Activated T-helper 1 cell treated with anti-CD3 and anti-CD28 coated beads, Interleukin-2, amount 50 U/mL, for 16 hours (primary cell): ENCODE measurements around the gene TAF11L10.
"Not testable (repeated sequence)": the region's sequence is repeated elsewhere in the genome, so short reads cannot be mapped to it uniquely, and the experiment has no call there.

ENCODE experiments used
- DNase-seq, 2 donors: peaks; one replicate each; pipeline ENCODE4 v3.0.0-alpha.2; 2020; ENCODE audit warnings: low read depth in 1 of 2, low spot score in 1 of 2

The TAF11L10 gene

DNA sequence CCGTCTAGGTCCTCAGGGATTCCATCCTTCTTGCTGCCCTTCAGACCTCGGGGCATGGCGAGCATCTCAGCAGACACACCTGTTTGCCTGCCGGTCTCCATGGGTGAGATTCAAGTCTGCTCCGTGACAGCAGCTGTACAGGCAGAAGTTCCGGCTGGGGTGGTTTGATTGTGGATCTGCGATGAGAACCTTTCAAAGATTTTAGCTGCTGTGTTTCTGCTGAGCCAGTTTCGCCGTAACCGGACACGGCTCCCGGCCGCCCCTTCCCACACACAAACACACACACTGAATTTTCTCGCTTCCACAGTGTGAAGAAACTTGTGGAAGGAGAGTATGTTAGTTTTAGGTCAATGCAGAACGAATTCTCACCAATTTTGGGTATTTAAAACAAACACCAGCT, at the start of gene TAF11L10:
Gene TAF11L10, minus strand, starts transcription at position 101 of the 400 bp plus-strand sequence.
- not testable (repeated sequence) for DNase-seq

DNA sequence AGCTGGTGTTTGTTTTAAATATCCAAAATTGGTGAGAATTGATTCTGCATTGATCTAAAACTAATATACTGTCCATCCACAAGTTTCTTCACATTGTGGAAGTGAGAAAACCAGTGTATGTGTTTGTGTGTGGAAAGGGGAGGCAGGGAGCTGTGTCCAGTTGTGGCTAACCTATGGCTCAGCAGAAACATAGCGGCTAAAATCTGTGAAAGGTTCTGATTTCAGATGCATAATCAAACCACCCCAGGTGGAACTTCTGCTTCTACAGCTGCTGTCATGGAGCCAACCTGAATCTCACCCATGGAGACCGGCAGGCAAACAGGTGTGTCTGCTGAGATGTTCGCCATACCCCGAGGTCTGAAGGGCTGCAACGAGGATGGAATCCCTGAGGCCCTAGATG, 36.5 kb upstream of the TAF11L10 start, which contains the start of gene TAF11L14:
Gene TAF11L14, plus strand, starts transcription at position 301 of the 400 bp plus-strand sequence.
- DNase-seq: no peak

DNA sequence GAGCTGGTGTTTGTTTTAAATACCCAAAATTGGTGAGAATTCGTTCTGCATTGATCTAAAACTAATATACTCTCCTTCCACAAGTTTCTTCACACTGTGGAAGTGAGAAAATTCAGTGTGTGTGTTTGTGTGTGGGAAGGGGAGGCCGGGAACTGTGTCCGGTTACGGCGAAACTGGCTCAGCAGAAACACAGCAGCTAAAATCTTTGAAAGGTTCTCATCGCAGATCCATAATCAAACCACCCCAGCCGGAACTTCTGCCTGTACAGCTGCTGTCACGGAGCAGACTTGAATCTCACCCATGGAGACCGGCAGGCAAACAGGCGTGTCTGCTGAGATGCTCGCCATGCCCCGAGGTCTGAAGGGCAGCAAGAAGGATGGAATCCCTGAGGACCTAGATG, 34.2 kb upstream of the TAF11L10 start, which contains the start of gene TAF11L13:
Gene TAF11L13, plus strand, starts transcription at position 301 of the 400 bp plus-strand sequence.
- DNase-seq: not testable (repeated sequence)

DNA sequence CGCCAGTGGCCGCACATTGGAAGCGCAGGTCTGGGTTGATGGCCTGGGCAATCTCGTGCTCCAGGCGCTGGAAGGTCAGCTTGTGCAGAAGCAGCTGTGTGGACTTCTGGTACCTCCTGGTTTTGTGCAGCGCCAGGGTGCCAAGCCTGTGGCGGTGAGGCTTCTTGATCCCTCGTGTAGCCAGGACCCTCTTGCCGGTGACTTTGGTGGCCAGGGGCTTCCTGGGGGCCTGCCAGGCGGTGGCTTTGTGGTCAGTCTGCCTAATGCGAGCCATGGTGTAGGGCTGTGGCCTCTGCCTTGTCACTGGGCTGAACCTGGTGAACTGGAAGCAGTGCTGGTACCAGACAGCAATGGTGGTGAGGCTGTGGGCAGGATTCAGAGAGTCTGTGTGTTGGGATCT, 28.1 kb upstream of the TAF11L10 start:
- no peak for DNase-seq

DNA sequence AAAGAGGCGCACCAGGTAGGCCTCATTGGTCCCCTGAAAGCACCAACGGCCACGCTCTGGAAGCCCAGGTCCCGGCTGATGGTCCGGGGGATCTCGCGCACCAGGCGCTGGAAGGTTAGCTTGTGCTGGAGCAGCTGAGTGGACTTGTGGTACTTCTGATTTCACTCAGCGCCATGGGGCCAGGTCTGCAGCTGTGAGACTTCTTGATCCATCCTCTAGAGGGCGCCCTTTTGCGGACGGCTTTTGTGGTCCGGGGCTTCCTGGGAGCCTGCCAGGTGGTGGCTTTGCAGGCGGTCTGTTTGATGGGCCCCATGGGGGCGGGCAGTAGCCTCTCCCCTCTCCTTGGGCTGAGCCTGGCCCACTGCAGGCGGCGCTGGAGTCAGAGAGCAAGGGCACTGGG, 23.0 kb upstream of the TAF11L10 start:
- no peak for DNase-seq

DNA sequence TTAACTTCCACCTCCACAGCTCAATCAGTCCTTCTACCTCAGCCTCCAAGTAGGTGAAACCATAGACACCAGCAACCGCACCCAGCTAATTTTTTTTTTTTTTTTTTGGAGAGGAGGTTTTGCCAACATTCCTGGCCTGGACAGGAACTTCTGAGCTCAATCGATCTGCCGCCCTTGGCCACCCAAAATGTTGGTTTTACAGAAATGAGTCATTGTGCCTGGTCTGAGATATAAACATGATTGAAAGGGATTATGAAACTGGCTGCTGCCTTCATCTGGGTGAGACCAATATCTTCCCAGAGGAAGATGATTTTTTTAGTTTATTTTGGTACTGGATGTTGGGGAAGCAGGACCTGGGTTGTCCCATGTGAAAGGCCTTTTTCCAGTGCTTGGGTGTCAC, 21.7 kb upstream of the TAF11L10 start:
- no peak for DNase-seq

DNA sequence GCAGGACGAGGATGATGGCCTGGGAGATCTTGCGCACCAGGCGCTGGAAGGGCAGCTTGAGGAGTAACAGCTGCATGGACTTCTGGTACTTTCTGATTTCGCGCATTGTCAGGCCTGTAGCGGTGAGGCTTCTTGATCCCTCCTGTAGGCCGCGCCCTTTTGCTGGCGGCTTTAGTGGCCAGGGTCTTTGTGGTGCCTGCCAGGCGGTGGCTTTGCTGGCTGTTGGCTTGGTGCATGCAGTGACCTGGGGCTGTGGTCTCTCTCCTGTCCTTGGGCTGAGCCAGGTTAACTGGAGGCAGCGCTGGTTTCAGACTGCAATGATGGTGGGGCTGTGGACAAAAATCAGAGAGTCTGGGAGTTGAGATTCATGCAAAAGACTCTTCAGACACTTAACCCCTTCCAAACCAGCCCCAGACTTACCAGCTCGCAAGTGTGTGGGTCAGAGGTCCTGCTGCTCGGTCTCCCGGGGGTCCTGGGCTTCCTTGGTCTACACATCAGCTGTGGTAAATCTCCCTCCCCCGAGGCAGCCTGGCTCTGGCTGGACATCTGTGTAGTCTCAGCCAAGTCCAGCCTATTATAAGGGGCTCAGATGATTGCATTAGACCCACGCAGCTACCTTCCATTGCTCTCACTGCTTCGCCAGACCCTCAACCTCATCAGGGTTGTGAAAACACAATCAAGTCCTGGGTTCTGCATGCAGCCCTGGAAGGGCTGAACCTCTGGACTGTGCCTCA, 17.4 kb upstream of the TAF11L10 start:
- no peak for DNase-seq

DNA sequence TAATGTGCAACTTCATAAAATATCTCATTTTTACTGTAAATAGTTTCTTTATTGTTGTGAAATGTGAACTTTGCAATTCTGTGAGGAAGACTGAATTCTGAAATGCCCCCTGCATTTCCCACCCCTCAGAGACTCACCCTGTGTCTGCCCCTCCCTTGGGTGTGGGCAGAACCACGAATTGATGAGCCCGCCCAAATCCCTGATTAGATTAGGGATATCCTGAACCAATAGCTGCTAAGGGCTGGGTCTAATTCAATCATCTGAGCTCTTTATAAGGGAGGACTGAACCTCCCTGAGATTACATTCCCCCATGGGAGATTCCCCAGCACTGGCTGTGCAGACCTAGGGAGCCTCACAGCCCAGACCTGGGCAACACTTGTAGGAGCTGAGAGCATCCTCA, 12.5 kb upstream of the TAF11L10 start, which contains the start of gene TAF11L12:
Gene TAF11L12, plus strand, starts transcription at position 301 of the 400 bp plus-strand sequence.
- DNase-seq: not testable (repeated sequence)

DNA sequence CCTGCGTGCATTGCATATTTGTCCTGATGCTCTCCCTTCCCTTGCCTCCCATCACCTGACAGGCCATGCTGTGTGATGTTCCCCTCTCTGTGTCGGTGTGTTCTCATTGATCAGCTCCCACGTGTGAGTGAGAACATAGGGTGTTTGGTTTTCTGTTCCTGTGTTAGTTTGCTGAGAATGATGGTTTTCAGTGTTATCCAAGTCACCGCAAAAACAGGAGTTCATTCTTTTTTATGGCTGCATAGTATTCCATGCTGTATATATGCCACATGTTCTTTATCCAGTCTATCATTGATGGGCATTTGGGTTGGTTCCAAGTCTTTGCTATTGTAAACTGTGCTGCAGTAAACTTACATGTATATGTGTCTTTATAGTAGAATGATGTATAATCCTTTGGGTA, 9.8 kb upstream of the TAF11L10 start:
- not testable (repeated sequence) for DNase-seq

DNA sequence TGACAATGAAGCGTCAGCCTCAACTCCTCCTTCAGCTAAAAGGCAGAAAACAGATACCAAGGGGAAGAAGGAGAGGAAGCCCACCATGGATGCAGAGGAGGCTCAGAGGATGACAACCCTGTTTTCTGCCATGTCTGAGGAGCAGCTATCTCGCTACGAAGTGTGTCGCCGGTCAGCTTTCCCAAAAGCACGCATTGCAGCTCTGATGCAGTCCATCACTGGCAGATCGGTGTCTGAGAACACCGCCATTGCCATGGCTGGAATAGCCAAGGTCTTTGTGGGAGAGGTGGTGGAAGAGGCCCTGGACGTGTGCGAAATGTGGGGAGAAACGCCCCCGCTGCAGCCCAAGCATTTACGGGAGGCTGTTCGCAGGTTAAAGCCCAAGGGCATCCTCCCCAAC, 7.3 kb upstream of the TAF11L10 start:
- no peak for DNase-seq

DNA sequence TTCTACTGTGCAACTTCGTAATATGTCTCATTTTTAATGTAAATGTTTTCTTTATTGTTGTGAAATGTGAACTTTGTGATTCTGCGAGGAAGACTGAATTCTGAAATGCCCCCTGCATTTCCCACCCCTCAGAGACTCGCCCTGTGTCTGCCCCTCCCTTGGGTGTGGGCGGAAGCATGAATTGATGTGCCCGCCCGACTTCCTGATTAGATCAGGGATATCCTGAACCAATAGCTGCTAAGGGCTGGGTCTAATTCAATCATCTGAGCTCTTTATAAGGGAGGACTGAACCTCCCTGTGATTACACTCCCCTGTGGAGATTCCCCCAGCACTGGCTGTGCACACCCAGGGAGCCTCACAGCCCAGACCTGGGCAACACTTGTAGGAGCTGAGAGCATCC, 6.3 kb upstream of the TAF11L10 start, which contains the start of gene TAF11L11:
Gene TAF11L11, plus strand, starts transcription at position 304 of the 400 bp plus-strand sequence.
- not testable (repeated sequence) for DNase-seq

DNA sequence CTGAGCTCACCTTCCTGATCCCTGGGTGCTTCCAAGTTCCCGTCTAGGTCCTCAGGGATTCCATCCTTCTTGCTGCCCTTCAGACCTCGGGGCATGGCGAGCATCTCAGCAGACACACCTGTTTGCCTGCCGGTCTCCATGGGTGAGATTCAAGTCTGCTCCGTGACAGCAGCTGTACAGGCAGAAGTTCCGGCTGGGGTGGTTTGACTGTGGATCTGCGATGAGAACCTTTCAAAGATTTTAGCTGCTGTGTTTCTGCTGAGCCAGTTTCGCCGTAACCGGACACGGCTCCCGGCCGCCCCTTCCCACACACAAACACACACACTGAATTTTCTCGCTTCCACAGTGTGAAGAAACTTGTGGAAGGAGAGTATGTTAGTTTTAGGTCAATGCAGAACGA, 3.4 kb downstream of the TAF11L10 start, which contains the start of gene TAF11L9:
Gene TAF11L9, minus strand, starts transcription at position 140 of the 400 bp plus-strand sequence.
- not testable (repeated sequence) for DNase-seq

DNA sequence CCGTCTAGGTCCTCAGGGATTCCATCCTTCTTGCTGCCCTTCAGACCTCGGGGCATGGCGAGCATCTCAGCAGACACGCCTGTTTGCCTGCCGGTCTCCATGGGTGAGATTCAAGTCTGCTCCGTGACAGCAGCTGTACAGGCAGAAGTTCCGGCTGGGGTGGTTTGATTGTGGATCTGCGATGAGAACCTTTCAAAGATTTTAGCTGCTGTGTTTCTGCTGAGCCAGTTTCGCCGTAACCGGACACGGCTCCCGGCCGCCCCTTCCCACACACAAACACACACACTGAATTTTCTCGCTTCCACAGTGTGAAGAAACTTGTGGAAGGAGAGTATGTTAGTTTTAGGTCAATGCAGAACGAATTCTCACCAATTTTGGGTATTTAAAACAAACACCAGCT, 6.8 kb downstream of the TAF11L10 start, which contains the start of gene TAF11L8:
Gene TAF11L8, minus strand, starts transcription at position 101 of the 400 bp plus-strand sequence.
- DNase-seq: not testable (repeated sequence)

DNA sequence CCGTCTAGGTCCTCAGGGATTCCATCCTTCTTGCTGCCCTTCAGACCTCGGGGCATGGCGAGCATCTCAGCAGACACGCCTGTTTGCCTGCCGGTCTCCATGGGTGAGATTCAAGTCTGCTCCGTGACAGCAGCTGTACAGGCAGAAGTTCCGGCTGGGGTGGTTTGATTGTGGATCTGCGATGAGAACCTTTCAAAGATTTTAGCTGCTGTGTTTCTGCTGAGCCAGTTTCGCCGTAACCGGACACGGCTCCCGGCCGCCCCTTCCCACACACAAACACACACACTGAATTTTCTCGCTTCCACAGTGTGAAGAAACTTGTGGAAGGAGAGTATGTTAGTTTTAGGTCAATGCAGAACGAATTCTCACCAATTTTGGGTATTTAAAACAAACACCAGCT, 12.0 kb downstream of the TAF11L10 start, which contains the start of gene TAF11L7:
Gene TAF11L7, minus strand, starts transcription at position 101 of the 400 bp plus-strand sequence.
- not testable (repeated sequence) for DNase-seq
